Measurements from ENCODE around the gene LRRC25.

The LRRC25 gene

GRCh38 chr19:18423258-18424020 is 26.0 kb upstream of the LRRC25 start:
- H3K4me3 ChIP-seq (ENCODE audit: low read depth, low read length): no peak overlapping the region
- DNase-seq (ENCODE audit: low read depth, low spot score): no peak
- no peak for TF ChIP-seq CTCF (IDR thresholded peaks at IDR 0.05; ENCODE audit: low read depth, low read length)
- in situ Hi-C loops (cut with HindIII; ENCODE audit: low sequenced_read_pairs): no loop called here

GRCh38 chr19:18422530-18423191 is 25.2 kb upstream of the LRRC25 start:
- DNase-seq (ENCODE audit: low read depth, low spot score): no peak
- in situ Hi-C loops (cut with HindIII; ENCODE audit: low sequenced_read_pairs): no loop called here
- TF ChIP-seq CTCF (IDR thresholded peaks at IDR 0.05; ENCODE audit: low read depth, low read length): no peak
- H3K4me3 ChIP-seq (ENCODE audit: low read depth, low read length): no peak overlapping the region

- in situ Hi-C loops (cut with HindIII; ENCODE audit: low sequenced_read_pairs): no loop called here
- TF ChIP-seq CTCF (IDR thresholded peaks at IDR 0.05; ENCODE audit: low read depth, low read length): no peak
Observed at GRCh38 chr19:18421371-18421959, 24.0 kb upstream of the LRRC25 start.

DNA sequence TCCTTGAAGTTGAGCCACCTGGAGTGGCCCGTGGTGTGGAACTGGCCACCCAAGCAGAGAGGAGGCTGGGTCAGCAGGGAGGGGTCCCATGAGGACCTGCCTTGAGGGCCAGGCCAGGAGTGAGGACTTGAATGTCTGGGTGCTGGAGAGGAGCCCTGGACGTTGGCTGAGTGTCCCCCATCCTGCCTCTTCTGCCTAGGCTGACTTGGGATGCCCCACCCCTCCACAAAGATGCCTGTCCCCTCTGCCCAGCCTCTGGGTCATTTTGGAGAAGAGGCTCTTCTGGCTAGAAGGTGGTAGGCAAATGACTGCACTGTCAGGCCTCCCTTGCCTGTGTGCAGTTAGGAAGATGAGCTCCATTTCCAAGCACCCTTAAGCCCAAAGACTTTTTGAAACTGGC is 23.5 kb upstream of the LRRC25 start:
- no peak for TF ChIP-seq CTCF (IDR thresholded peaks at IDR 0.05; ENCODE audit: low read depth, low read length)

More at GRCh38 chr19:18421371-18421959, 24.0 kb upstream of the LRRC25 start:
- H3K4me3 ChIP-seq (ENCODE audit: low read depth, low read length): no peak overlapping the region
- no peak for DNase-seq (ENCODE audit: low read depth, low spot score)

GRCh38 chr19:18419699-18420460 is 22.5 kb upstream of the LRRC25 start:
- in situ Hi-C loops (cut with HindIII; ENCODE audit: low sequenced_read_pairs): no loop called here
- TF ChIP-seq CTCF (IDR thresholded peaks at IDR 0.05; ENCODE audit: low read depth, low read length): no peak
- peak overlapping the region; percentile 71 for H3K4me3 ChIP-seq (ENCODE audit: low read depth, low read length)
- DNase-seq (ENCODE audit: low read depth, low spot score): no peak

More for the DNA sequence above, 23.5 kb upstream of the LRRC25 start:
- no peak for DNase-seq (ENCODE audit: low read depth, low spot score)
- peak overlapping the region; percentile 71 for H3K4me3 ChIP-seq (ENCODE audit: low read depth, low read length)
- in situ Hi-C loops (cut with HindIII; ENCODE audit: low sequenced_read_pairs): no loop called here

GRCh38 chr19:18419195-18419698 is 21.8 kb upstream of the LRRC25 start, which contains the start of gene SSBP4:
SSBP4 (plus strand) TSS chr19:18419398; CDS start chr19:18419649, 251 bp downstream.
- peak; percentile 81 for DNase-seq (ENCODE audit: low read depth, low spot score)
- in situ Hi-C loops (cut with HindIII; ENCODE audit: low sequenced_read_pairs): no loop called here
- TF ChIP-seq CTCF (IDR thresholded peaks at IDR 0.05; ENCODE audit: low read depth, low read length): no peak
- peak within 1 kb of the TSS; percentile 71 for H3K4me3 ChIP-seq (ENCODE audit: low read depth, low read length)

All from astrocyte of the spinal cord (primary cell).